Measurements from ENCODE around the gene BMF.
"Not testable (repeated sequence)": the region's sequence is repeated elsewhere in the genome, so short reads cannot be mapped to it uniquely, and the experiment has no call there.

Gene BMF

GRCh38 chr15:40088929-40089755, 19.5 kb downstream of the BMF start:
- H3K4me3 Mint-ChIP-seq: no peak overlapping the region
- no peaks in the 10 kb centered on the region for H3K4me1 Mint-ChIP-seq
- ATAC-seq: no peak
- no peak overlapping the region for H3K27ac Mint-ChIP-seq
- no peak for DNase-seq (ENCODE audit: low spot score in 2 of 2)
- peaks cover 10% of the 10 kb centered on the region for H3K36me3 Mint-ChIP-seq
- H3K9me3 Mint-ChIP-seq: no peaks in the 10 kb centered on the region

- ATAC-seq (no peak), DNase-seq (ENCODE audit: low spot score in 2 of 2) (no peak)
- no peak overlapping the region for H3K27ac Mint-ChIP-seq
These were observed 20.4 kb downstream of the BMF start for GRCh38 chr15:40087991-40088928.

GRCh38 chr15:40087068-40087810, 21.4 kb downstream of the BMF start:
- no peak overlapping the region for H3K4me3 Mint-ChIP-seq
- H3K36me3 Mint-ChIP-seq: peaks cover 10% of the 10 kb centered on the region
- no peak overlapping the region for H3K27ac Mint-ChIP-seq
- DNase-seq (ENCODE audit: low spot score in 2 of 2) (no peak), ATAC-seq (no peak)
- no peaks in the 10 kb centered on the region for H3K9me3 Mint-ChIP-seq
- H3K4me1 Mint-ChIP-seq: peaks cover 5% of the 10 kb centered on the region

More at GRCh38 chr15:40087991-40088928, 20.4 kb downstream of the BMF start:
- Mint-ChIP-seq H3K4me1 (peaks cover 5% of the 10 kb centered on the region), H3K4me3 (no peak overlapping the region), H3K9me3 (no peaks in the 10 kb centered on the region), H3K36me3 (peaks cover 10% of the 10 kb centered on the region)

GRCh38 chr15:40085266-40085665, 23.4 kb downstream of the BMF start:
- H3K9me3 Mint-ChIP-seq: no peaks in the 10 kb centered on the region
- no peaks in the 10 kb centered on the region for H3K36me3 Mint-ChIP-seq
- ATAC-seq: peak; percentile 60
- no peak for DNase-seq (ENCODE audit: low spot score in 2 of 2)
- H3K4me1 Mint-ChIP-seq: peaks cover 15% of the 10 kb centered on the region
- no peak overlapping the region for H3K4me3 Mint-ChIP-seq
- H3K27ac Mint-ChIP-seq: no peak overlapping the region

- DNase-seq (ENCODE audit: low spot score in 2 of 2) (no peak), ATAC-seq (no peak)
- Mint-ChIP-seq H3K4me1 (peaks cover 18% of the 10 kb centered on the region), H3K4me3 (no peak overlapping the region), H3K9me3 (no peaks in the 10 kb centered on the region), H3K36me3 (no peaks in the 10 kb centered on the region), H3K27ac (no peak overlapping the region)
These were observed 24.0 kb downstream of the BMF start for GRCh38 chr15:40084650-40085049.

GRCh38 chr15:40082195-40082883, 26.3 kb downstream of the BMF start:
- no peak for DNase-seq (ENCODE audit: low spot score in 2 of 2)
- H3K9me3 Mint-ChIP-seq: no peaks in the 10 kb centered on the region
- peaks cover 18% of the 10 kb centered on the region for H3K4me1 Mint-ChIP-seq
- no peak overlapping the region for H3K27ac Mint-ChIP-seq
- peak overlapping the region; percentile 33 for H3K4me3 Mint-ChIP-seq
- no peaks in the 10 kb centered on the region for H3K36me3 Mint-ChIP-seq
- no peak for ATAC-seq

GRCh38 chr15:40081691-40082194, 26.9 kb downstream of the BMF start:
- DNase-seq (ENCODE audit: low spot score in 2 of 2) (no peak), ATAC-seq (no peak)
- Mint-ChIP-seq H3K4me1 (peaks cover 18% of the 10 kb centered on the region), H3K27ac (peak overlapping the region; percentile 48), H3K36me3 (no peaks in the 10 kb centered on the region), H3K9me3 (no peaks in the 10 kb centered on the region), H3K4me3 (peak overlapping the region; percentile 33)

- no peak overlapping the region for H3K4me3 Mint-ChIP-seq
- ATAC-seq: no peak
- H3K36me3 Mint-ChIP-seq: no peaks in the 10 kb centered on the region
- no peaks in the 10 kb centered on the region for H3K9me3 Mint-ChIP-seq
- DNase-seq (ENCODE audit: low spot score in 2 of 2): no peak
- peaks cover 18% of the 10 kb centered on the region for H3K4me1 Mint-ChIP-seq
- H3K27ac Mint-ChIP-seq: no peak overlapping the region
These were observed 27.8 kb downstream of the BMF start for GRCh38 chr15:40080847-40081246.

GRCh38 chr15:40080104-40080503, 28.6 kb downstream of the BMF start:
- no peak overlapping the region for H3K27ac Mint-ChIP-seq
- DNase-seq (ENCODE audit: low spot score in 2 of 2) (no peak), ATAC-seq (no peak)
- no peaks in the 10 kb centered on the region for H3K36me3 Mint-ChIP-seq
- no peak overlapping the region for H3K4me3 Mint-ChIP-seq
- no peaks in the 10 kb centered on the region for H3K9me3 Mint-ChIP-seq
- H3K4me1 Mint-ChIP-seq: peaks cover 24% of the 10 kb centered on the region

GRCh38 chr15:40079456-40079855, 29.2 kb downstream of the BMF start:
- Mint-ChIP-seq H3K9me3 (no peaks in the 10 kb centered on the region), H3K4me1 (peaks cover 24% of the 10 kb centered on the region), H3K36me3 (no peaks in the 10 kb centered on the region), H3K4me3 (no peak overlapping the region), H3K27ac (no peak overlapping the region)
- ATAC-seq (no peak), DNase-seq (ENCODE audit: low spot score in 2 of 2) (no peak)

GRCh38 chr15:40075298-40076044, 33.2 kb downstream of the BMF start:
- no peaks in the 10 kb centered on the region for H3K9me3 Mint-ChIP-seq
- peaks cover 22% of the 10 kb centered on the region for H3K4me1 Mint-ChIP-seq
- peak overlapping the region; percentile 24 for H3K27ac Mint-ChIP-seq
- no peak for ATAC-seq
- DNase-seq (ENCODE audit: low spot score in 2 of 2): no peak
- H3K4me3 Mint-ChIP-seq: no peak overlapping the region
- H3K36me3 Mint-ChIP-seq: peaks cover 8% of the 10 kb centered on the region

- not testable (repeated sequence) for ATAC-seq; H3K27ac Mint-ChIP-seq; DNase-seq (ENCODE audit: low spot score in 2 of 2); H3K9me3 Mint-ChIP-seq; H3K4me3 Mint-ChIP-seq; H3K36me3 Mint-ChIP-seq
- peaks cover 17% of the 10 kb centered on the region for H3K4me1 Mint-ChIP-seq
These were observed 34.0 kb downstream of the BMF start for GRCh38 chr15:40074656-40075055.

- H3K27ac Mint-ChIP-seq: peak overlapping the region; percentile 70
- peaks cover 17% of the 10 kb centered on the region for H3K4me1 Mint-ChIP-seq
- peak overlapping the region; percentile 72 for H3K4me3 Mint-ChIP-seq
- H3K36me3 Mint-ChIP-seq; DNase-seq (ENCODE audit: low spot score in 2 of 2); H3K9me3 Mint-ChIP-seq: not testable (repeated sequence)
- ATAC-seq: peak; percentile 50
These were observed 34.8 kb downstream of the BMF start for GRCh38 chr15:40073716-40074490.
